ENCODE measurements around the gene COL8A1.

DNA sequence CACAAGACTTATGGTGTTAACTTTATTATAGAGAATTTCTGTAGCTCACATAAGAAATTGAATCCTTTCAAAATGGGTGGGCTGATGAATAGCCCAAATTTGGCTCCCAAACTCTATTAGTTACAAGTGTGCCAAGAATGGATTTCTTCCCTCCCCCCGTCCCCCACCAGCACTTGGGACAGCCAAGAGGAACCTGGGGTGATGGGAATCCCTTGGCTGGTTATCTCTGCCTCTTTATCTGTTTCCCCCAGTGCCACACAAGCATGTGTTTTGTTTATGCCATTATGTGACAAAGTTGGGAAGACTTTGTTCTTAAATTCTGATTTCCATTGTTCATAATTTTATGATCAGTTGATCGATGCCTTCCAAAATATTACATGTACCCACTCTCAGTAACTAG, 207.6 kb downstream of the COL8A1 start:
- TF ChIP-seq, protein P1, sequence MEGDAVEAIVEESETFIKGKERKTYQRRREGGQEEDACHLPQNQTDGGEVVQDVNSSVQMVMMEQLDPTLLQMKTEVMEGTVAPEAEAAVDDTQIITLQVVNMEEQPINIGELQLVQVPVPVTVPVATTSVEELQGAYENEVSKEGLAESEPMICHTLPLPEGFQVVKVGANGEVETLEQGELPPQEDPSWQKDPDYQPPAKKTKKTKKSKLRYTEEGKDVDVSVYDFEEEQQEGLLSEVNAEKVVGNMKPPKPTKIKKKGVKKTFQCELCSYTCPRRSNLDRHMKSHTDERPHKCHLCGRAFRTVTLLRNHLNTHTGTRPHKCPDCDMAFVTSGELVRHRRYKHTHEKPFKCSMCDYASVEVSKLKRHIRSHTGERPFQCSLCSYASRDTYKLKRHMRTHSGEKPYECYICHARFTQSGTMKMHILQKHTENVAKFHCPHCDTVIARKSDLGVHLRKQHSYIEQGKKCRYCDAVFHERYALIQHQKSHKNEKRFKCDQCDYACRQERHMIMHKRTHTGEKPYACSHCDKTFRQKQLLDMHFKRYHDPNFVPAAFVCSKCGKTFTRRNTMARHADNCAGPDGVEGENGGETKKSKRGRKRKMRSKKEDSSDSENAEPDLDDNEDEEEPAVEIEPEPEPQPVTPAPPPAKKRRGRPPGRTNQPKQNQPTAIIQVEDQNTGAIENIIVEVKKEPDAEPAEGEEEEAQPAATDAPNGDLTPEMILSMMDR (IDR thresholded peaks at IDR 0.05 in 4 of 5, conservative IDR thresholded peaks at IDR 0.05 in 1 of 5) = no peak
- no peak for TF ChIP-seq POLR2A (IDR thresholded peaks at IDR 0.05)

Data from gastrocnemius medialis (tissue), 4 donors.